ENCODE measurements around the gene MRPS2.
A peak's percentile ranks its signal among the peaks of the same experiment; 100 is the strongest.

Gene MRPS2

GRCh38 chr9:135502168-135502872 lies 1.8 kb downstream of the MRPS2 start:
- Histone ChIP-seq H3K9me3 (ENCODE audit: control insufficient read depth, insufficient read depth, low read depth, low read length) (no peaks in the 10 kb centered on the region), H3K9ac (ENCODE audit: low read length) (no peak overlapping the region), H3K36me3 (ENCODE audit: control insufficient read depth, insufficient read depth, low read length) (peaks cover 38% of the 10 kb centered on the region), H3K27ac (ENCODE audit: low read depth, low read length) (no peak overlapping the region), H3K4me3 (ENCODE audit: low read depth, low read length) (peak overlapping the region; percentile 96; the same call in 1 of the 2 replicates), H3K4me1 (ENCODE audit: control insufficient read depth, insufficient read depth, low read length) (peaks cover 21% of the 10 kb centered on the region), H3K27me3 (ENCODE audit: control insufficient read depth, insufficient read depth, low read length) (no peaks in the 10 kb centered on the region; the same call in 1 of the 2 replicates)

- Histone ChIP-seq H3K4me1 (ENCODE audit: control insufficient read depth, insufficient read depth, low read length) (peaks cover 21% of the 10 kb centered on the region), H3K9me3 (ENCODE audit: control insufficient read depth, insufficient read depth, low read depth, low read length) (no peaks in the 10 kb centered on the region), H3K9ac (ENCODE audit: low read length) (no peak overlapping the region), H3K27me3 (ENCODE audit: control insufficient read depth, insufficient read depth, low read length) (no peaks in the 10 kb centered on the region; the same call in 1 of the 2 replicates), H3K27ac (ENCODE audit: low read depth, low read length) (no peak overlapping the region), H3K36me3 (ENCODE audit: control insufficient read depth, insufficient read depth, low read length) (peaks cover 38% of the 10 kb centered on the region), H3K4me3 (ENCODE audit: low read depth, low read length) (no peak overlapping the region)
Measured at GRCh38 chr9:135502873-135503321, 2.4 kb downstream of the MRPS2 start.

GRCh38 chr9:135503371-135504261 lies 3.1 kb downstream of the MRPS2 start:
- Histone ChIP-seq H3K27me3 (ENCODE audit: control insufficient read depth, insufficient read depth, low read length) (no peaks in the 10 kb centered on the region; the same call in 1 of the 2 replicates), H3K9me3 (ENCODE audit: control insufficient read depth, insufficient read depth, low read depth, low read length) (no peaks in the 10 kb centered on the region), H3K36me3 (ENCODE audit: control insufficient read depth, insufficient read depth, low read length) (peaks cover 38% of the 10 kb centered on the region), H3K27ac (ENCODE audit: low read depth, low read length) (no peak overlapping the region), H3K4me3 (ENCODE audit: low read depth, low read length) (no peak overlapping the region), H3K9ac (ENCODE audit: low read length) (no peak overlapping the region), H3K4me1 (ENCODE audit: control insufficient read depth, insufficient read depth, low read length) (peaks cover 21% of the 10 kb centered on the region)

- Histone ChIP-seq H3K4me3 (ENCODE audit: low read depth, low read length) (no peak overlapping the region), H3K36me3 (ENCODE audit: control insufficient read depth, insufficient read depth, low read length) (peaks cover 38% of the 10 kb centered on the region), H3K4me1 (ENCODE audit: control insufficient read depth, insufficient read depth, low read length) (peaks cover 18% of the 10 kb centered on the region), H3K9me3 (ENCODE audit: control insufficient read depth, insufficient read depth, low read depth, low read length) (no peaks in the 10 kb centered on the region), H3K27me3 (ENCODE audit: control insufficient read depth, insufficient read depth, low read length) (no peaks in the 10 kb centered on the region), H3K27ac (ENCODE audit: low read depth, low read length) (no peak overlapping the region), H3K9ac (ENCODE audit: low read length) (no peak overlapping the region)
Measured at GRCh38 chr9:135504262-135505243, 4.1 kb downstream of the MRPS2 start.

GRCh38 chr9:135505406-135506187 lies 5.1 kb downstream of the MRPS2 start:
- Histone ChIP-seq H3K27ac (ENCODE audit: low read depth, low read length) (no peak overlapping the region), H3K9ac (ENCODE audit: low read length) (no peak overlapping the region)

GRCh38 chr9:135506327-135507103 lies 6.0 kb downstream of the MRPS2 start:
- peaks cover 14% of the 10 kb centered on the region for H3K4me1 ChIP-seq (ENCODE audit: control insufficient read depth, insufficient read depth, low read length)
- H3K4me3 ChIP-seq (ENCODE audit: low read depth, low read length) = no peak overlapping the region
- H3K9me3 ChIP-seq (ENCODE audit: control insufficient read depth, insufficient read depth, low read depth, low read length) = no peaks in the 10 kb centered on the region
- H3K36me3 ChIP-seq (ENCODE audit: control insufficient read depth, insufficient read depth, low read length) = peaks cover 38% of the 10 kb centered on the region
- no peaks in the 10 kb centered on the region for H3K27me3 ChIP-seq (ENCODE audit: control insufficient read depth, insufficient read depth, low read length)
- H3K27ac ChIP-seq (ENCODE audit: low read depth, low read length) = no peak overlapping the region
- H3K9ac ChIP-seq (ENCODE audit: low read length) = no peak overlapping the region

More at GRCh38 chr9:135505406-135506187, 5.1 kb downstream of the MRPS2 start:
- no peaks in the 10 kb centered on the region for H3K27me3 ChIP-seq (ENCODE audit: control insufficient read depth, insufficient read depth, low read length)
- peaks cover 18% of the 10 kb centered on the region for H3K4me1 ChIP-seq (ENCODE audit: control insufficient read depth, insufficient read depth, low read length)
- H3K9me3 ChIP-seq (ENCODE audit: control insufficient read depth, insufficient read depth, low read depth, low read length) = no peaks in the 10 kb centered on the region
- no peak overlapping the region for H3K4me3 ChIP-seq (ENCODE audit: low read depth, low read length)
- H3K36me3 ChIP-seq (ENCODE audit: control insufficient read depth, insufficient read depth, low read length) = peaks cover 38% of the 10 kb centered on the region

- peaks cover 10% of the 10 kb centered on the region; the same call in 1 of the 2 replicates for H3K4me1 ChIP-seq (ENCODE audit: control insufficient read depth, insufficient read depth, low read length)
- no peak overlapping the region for H3K4me3 ChIP-seq (ENCODE audit: low read depth, low read length)
- H3K9ac ChIP-seq (ENCODE audit: low read length) = no peak overlapping the region
- no peak overlapping the region for H3K27ac ChIP-seq (ENCODE audit: low read depth, low read length)
- H3K36me3 ChIP-seq (ENCODE audit: control insufficient read depth, insufficient read depth, low read length) = peaks cover 31% of the 10 kb centered on the region
- no peaks in the 10 kb centered on the region for H3K9me3 ChIP-seq (ENCODE audit: control insufficient read depth, insufficient read depth, low read depth, low read length)
- H3K27me3 ChIP-seq (ENCODE audit: control insufficient read depth, insufficient read depth, low read length) = no peaks in the 10 kb centered on the region
Measured at GRCh38 chr9:135507104-135508035, 6.9 kb downstream of the MRPS2 start.

GRCh38 chr9:135508211-135508820 lies 7.8 kb downstream of the MRPS2 start:
- Histone ChIP-seq H3K9ac (ENCODE audit: low read length) (no peak overlapping the region), H3K9me3 (ENCODE audit: control insufficient read depth, insufficient read depth, low read depth, low read length) (no peaks in the 10 kb centered on the region), H3K4me1 (ENCODE audit: control insufficient read depth, insufficient read depth, low read length) (peaks cover 10% of the 10 kb centered on the region; the same call in 1 of the 2 replicates), H3K27ac (ENCODE audit: low read depth, low read length) (no peak overlapping the region), H3K27me3 (ENCODE audit: control insufficient read depth, insufficient read depth, low read length) (no peaks in the 10 kb centered on the region), H3K4me3 (ENCODE audit: low read depth, low read length) (no peak overlapping the region), H3K36me3 (ENCODE audit: control insufficient read depth, insufficient read depth, low read length) (peaks cover 21% of the 10 kb centered on the region)

All from HUES6 (cell line).